ENCODE results near the gene CALD1. TPM values are rescaled to one million over a fixed set of nuclear protein-coding genes. Genes with fewer than 3 reads are reported as not detected.

The CALD1 gene
- total RNA-seq, 1 donor from 2014 or later, result 122 TPM

GRCh38 chr7:134935701-134936100 is 156.3 kb downstream of the CALD1 start:
- Histone ChIP-seq H3K4me1 (peaks cover 79% of the 10 kb centered on the region), H3K27me3 (ENCODE audit: low read depth) (no peaks in the 10 kb centered on the region), H3K36me3 (peaks cover 44% of the 10 kb centered on the region), H3K27ac (replicated peaks) (peak overlapping the region; percentile 17), H3K9me3 (replicated peaks) (no peaks in the 10 kb centered on the region), H3K4me3 (no peak overlapping the region)
- DNase-seq, result no peak
- intact Hi-C loops (cut with micrococcal nuclease), result no loop called here
- no peak for TF ChIP-seq CTCF (IDR thresholded peaks at IDR 0.05; ENCODE audit: borderline replicate concordance)

- Histone ChIP-seq H3K4me3 (no peak overlapping the region), H3K4me1 (peaks cover 79% of the 10 kb centered on the region), H3K27ac (replicated peaks) (peak overlapping the region; percentile 37), H3K27me3 (ENCODE audit: low read depth) (no peaks in the 10 kb centered on the region), H3K36me3 (peaks cover 52% of the 10 kb centered on the region), H3K9me3 (replicated peaks) (no peaks in the 10 kb centered on the region)
- intact Hi-C loops (cut with micrococcal nuclease), result no loop called here
- no peak for DNase-seq
- TF ChIP-seq CTCF (IDR thresholded peaks at IDR 0.05; ENCODE audit: borderline replicate concordance), result no peak
Measured at GRCh38 chr7:134936893-134937510, 157.6 kb downstream of the CALD1 start.

- no peak for TF ChIP-seq CTCF (IDR thresholded peaks at IDR 0.05; ENCODE audit: borderline replicate concordance)
- DNase-seq, result no peak
- no peaks in the 10 kb centered on the region for H3K27me3 ChIP-seq (ENCODE audit: low read depth)
- peaks cover 56% of the 10 kb centered on the region for H3K36me3 ChIP-seq
- intact Hi-C loops (cut with micrococcal nuclease), result no loop called here
- H3K9me3 ChIP-seq (replicated peaks), result no peaks in the 10 kb centered on the region
- H3K4me1 ChIP-seq, result peaks cover 68% of the 10 kb centered on the region
- peak overlapping the region; percentile 37 for H3K27ac ChIP-seq (replicated peaks)
- no peak overlapping the region for H3K4me3 ChIP-seq
Measured at GRCh38 chr7:134938141-134938540, 158.7 kb downstream of the CALD1 start.

- Histone ChIP-seq H3K4me1 (peaks cover 58% of the 10 kb centered on the region), H3K36me3 (peaks cover 46% of the 10 kb centered on the region), H3K4me3 (no peak overlapping the region), H3K9me3 (replicated peaks) (no peaks in the 10 kb centered on the region), H3K27ac (replicated peaks) (peak overlapping the region; percentile 31), H3K27me3 (ENCODE audit: low read depth) (no peaks in the 10 kb centered on the region)
- no peak for TF ChIP-seq CTCF (IDR thresholded peaks at IDR 0.05; ENCODE audit: borderline replicate concordance)
- DNase-seq, result no peak
- intact Hi-C loops (cut with micrococcal nuclease), result no loop called here
Measured at GRCh38 chr7:134939136-134939535, 159.7 kb downstream of the CALD1 start.

- peaks cover 38% of the 10 kb centered on the region for H3K36me3 ChIP-seq
- no peak for DNase-seq
- intact Hi-C loops (cut with micrococcal nuclease), result no loop called here
- no peaks in the 10 kb centered on the region for H3K27me3 ChIP-seq (ENCODE audit: low read depth)
- TF ChIP-seq CTCF (IDR thresholded peaks at IDR 0.05; ENCODE audit: borderline replicate concordance), result no peak
- no peak overlapping the region for H3K4me3 ChIP-seq
- H3K27ac ChIP-seq (replicated peaks), result peak overlapping the region; percentile 21
- peaks cover 44% of the 10 kb centered on the region for H3K4me1 ChIP-seq
- H3K9me3 ChIP-seq (replicated peaks), result no peaks in the 10 kb centered on the region
Measured at GRCh38 chr7:134940729-134941128, 161.3 kb downstream of the CALD1 start.

Measured in left ventricle myocardium inferior (tissue), 1 donor.